Mesothelial cell of epicardium (in vitro differentiated cells): ENCODE data around the gene DNAJC30. TPM values are rescaled to one million over a fixed set of nuclear protein-coding genes. Genes with fewer than 3 reads are reported as not detected.

Source experiments
- DNase-seq, 2 experiments: peaks; one replicate each; pipeline ENCODE4 v3.0.0; 2021; ENCODE audit warnings: low spot score in 2 of 2; ENCODE audit not compliant: unreplicated experiment in 2 of 2
- H3K27ac Mint-ChIP-seq: 2 replicates; pipeline ENCODE4 v1.8.0; 2021; ENCODE audit warnings: mixed read lengths
- H3K27me3 Mint-ChIP-seq: 2 replicates; pipeline ENCODE4 v1.8.0; 2021; ENCODE audit warnings: low read depth, mixed read lengths
- H3K36me3 Mint-ChIP-seq: 2 replicates; pipeline ENCODE4 v1.8.0; 2021; ENCODE audit warnings: mixed read lengths
- H3K4me1 Mint-ChIP-seq: 2 replicates; pipeline ENCODE4 v1.8.0; 2021; ENCODE audit warnings: mixed read lengths
- H3K4me3 Mint-ChIP-seq: 2 replicates; pipeline ENCODE4 v1.8.0; 2021; ENCODE audit warnings: mild to moderate bottlenecking, moderate library complexity, mixed read lengths
- H3K9me3 Mint-ChIP-seq: 2 replicates; pipeline ENCODE4 v1.8.0; 2021; ENCODE audit warnings: mixed read lengths
- total RNA-seq: library from RNA; stranded (reverse); gene quantifications from 3 replicates; pipeline ENCODE4 v1.2.1, GENCODE V29; 2021
- TF ChIP-seq, protein P1 (sequence below): fragments of 200-600 bp; sonication (generic); IDR thresholded peaks from one replicate; pipeline ENCODE4 v1.5.0; 2021; ENCODE audit warnings: antibody characterized with exemption; ENCODE audit not compliant: unreplicated experiment

DNAJC30 gene
- total RNA-seq, 1 donor from 2014 or later: 13.1 TPM

DNA sequence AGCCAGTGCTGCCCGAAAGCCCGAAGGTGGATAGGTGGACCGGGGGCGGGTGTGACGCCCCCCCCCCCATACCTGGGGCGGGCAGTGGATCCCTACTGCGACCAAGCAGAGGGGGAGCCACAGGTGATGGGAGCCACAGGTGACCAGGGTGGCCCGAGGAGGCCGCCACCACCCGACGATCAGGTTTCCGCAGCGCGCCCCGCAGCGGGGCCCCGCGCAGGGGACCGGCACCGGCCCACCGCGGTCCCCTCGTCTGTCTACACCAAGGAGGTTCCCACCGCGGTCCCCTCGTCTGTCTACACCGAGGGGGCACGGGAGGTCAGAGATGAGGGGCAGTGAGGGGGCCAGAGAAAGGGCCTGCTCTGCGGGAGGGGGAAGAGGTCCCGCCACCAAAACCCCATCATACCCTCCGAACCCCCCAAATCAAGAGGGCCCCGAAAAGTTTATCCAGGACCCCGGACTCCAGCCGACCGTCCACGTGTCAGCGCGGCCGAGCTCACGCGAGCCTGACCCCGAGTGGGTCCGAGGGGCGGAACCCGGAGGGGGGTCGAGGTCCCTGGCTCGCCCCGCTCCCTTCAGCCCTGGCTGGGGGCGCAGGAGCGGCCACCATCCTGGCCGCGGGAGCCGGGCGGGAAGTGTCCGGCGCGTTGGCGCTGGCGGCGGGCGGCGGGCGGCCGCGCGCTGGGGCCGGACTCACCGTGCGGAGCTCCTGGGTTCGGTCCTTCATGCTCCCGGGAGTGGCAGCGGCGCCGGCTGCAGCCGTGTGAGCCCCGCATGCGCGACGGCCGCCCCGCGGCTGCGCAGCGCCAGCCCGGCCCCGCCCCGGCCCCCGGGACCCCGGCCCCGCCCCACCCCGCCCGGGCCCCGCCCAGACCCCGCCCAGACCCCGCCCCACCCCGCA lies 35.9 kb upstream of the DNAJC30 start, which contains the start of gene STX1A:
TSS of gene STX1A (minus strand) at position 765 of the 901 bp plus-strand sequence. CDS start at position 727, 38 bp downstream.
- no peaks in the 10 kb centered on the region for H3K36me3 Mint-ChIP-seq
- H3K9me3 Mint-ChIP-seq: no peaks in the 10 kb centered on the region
- H3K4me1 Mint-ChIP-seq: peaks cover 23% of the 10 kb centered on the region
- peak; percentile 56 to 77 for DNase-seq
- H3K27me3 Mint-ChIP-seq: peaks cover 4% of the 10 kb centered on the region
- peak within 1 kb of the TSS; percentile 72 for H3K4me3 Mint-ChIP-seq
- H3K27ac Mint-ChIP-seq: no peak within 1 kb of the TSS
- TF ChIP-seq, protein P1, sequence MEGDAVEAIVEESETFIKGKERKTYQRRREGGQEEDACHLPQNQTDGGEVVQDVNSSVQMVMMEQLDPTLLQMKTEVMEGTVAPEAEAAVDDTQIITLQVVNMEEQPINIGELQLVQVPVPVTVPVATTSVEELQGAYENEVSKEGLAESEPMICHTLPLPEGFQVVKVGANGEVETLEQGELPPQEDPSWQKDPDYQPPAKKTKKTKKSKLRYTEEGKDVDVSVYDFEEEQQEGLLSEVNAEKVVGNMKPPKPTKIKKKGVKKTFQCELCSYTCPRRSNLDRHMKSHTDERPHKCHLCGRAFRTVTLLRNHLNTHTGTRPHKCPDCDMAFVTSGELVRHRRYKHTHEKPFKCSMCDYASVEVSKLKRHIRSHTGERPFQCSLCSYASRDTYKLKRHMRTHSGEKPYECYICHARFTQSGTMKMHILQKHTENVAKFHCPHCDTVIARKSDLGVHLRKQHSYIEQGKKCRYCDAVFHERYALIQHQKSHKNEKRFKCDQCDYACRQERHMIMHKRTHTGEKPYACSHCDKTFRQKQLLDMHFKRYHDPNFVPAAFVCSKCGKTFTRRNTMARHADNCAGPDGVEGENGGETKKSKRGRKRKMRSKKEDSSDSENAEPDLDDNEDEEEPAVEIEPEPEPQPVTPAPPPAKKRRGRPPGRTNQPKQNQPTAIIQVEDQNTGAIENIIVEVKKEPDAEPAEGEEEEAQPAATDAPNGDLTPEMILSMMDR: no peak

DNA sequence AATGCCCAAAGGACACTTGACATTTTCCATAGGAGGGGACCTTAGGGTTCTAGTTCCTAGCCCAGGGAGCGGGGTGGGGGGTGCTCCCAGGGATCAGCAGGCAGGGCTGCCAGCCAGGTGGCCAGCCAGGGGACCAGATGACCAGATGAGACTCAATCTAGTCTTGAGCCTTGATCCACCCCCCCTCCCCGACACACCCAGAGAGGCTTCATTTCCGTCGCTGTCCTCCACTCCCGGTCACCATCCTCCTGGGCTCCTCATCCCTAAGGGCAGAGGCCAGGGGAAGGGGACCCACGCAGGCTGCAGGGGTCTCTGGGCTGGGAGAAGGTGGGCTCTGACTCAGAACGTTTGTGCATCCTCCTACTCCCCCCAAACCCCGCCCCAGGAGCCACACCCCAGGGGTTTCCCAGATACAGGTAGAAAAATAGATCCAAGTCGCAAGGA lies 35.2 kb upstream of the DNAJC30 start:
- Mint-ChIP-seq H3K27ac (no peak overlapping the region), H3K27me3 (peaks cover 4% of the 10 kb centered on the region), H3K4me3 (peak overlapping the region; percentile 65), H3K36me3 (no peaks in the 10 kb centered on the region), H3K4me1 (peaks cover 23% of the 10 kb centered on the region), H3K9me3 (no peaks in the 10 kb centered on the region)
- DNase-seq: no peak
- TF ChIP-seq, protein P1: no peak

DNA sequence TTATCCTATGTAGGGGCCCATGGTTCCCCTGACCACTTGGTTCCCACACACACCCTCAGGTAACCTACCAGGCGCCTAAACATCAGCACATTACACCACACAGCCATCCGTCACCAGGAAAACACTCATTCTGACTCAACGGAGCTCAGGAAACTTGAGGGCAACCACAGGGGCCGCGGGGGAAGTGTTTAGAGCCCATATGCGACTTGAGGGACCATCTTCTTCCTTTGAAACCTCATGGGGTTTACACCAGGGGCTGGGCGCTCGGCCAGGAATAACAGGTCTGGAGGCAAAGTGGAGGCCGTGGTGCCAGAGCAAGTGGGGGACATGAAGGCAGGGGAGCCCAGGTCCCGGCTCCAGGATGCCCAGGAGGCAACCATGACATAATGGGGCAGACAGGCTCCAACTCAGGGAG lies 34.7 kb upstream of the DNAJC30 start:
- DNase-seq: no peak
- peaks cover 23% of the 10 kb centered on the region for H3K4me1 Mint-ChIP-seq
- no peaks in the 10 kb centered on the region for H3K9me3 Mint-ChIP-seq
- TF ChIP-seq, protein P1: no peak
- peaks cover 4% of the 10 kb centered on the region for H3K27me3 Mint-ChIP-seq
- H3K4me3 Mint-ChIP-seq: peak overlapping the region; percentile 65
- no peak overlapping the region for H3K27ac Mint-ChIP-seq
- H3K36me3 Mint-ChIP-seq: peaks cover 3% of the 10 kb centered on the region

DNA sequence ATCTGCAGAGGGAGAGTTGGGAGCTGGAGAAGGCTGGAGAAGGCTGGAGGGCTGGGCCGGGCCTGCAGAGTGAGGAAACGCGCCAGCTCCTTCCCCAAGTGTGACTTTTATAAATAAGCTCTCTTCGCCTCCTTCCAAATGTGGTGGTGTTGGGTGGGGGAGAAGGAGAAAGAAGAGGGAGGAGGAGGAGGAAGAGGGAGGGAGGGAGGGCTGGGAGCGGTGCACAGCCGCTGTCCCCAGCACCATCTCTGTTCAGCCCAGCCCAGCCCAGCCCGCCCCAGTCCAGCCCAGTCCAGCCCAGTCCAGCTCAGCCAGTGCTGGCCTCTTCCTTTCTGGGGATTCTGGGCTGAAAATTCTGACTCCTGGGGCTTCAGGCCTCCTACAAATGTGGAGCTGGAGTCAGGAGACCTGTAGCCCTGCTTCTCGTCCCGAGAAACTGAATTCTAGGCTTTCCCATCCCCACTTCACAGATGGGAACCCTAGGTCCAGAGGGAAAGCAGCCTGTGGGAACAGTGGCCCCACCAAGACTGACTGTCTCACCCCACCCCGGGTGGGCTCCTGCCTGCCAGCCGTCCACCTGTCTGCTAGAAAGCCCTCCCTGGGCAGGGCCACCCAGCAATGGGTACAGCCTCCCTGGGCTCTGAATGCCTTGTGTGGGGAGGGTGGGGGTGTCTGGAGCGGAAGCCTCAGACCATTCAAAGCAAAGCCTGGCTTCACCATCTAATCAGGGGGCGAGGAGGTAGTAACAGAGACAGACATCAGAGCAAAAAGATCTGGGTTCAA lies 34.0 kb upstream of the DNAJC30 start:
- TF ChIP-seq, protein P1: no peak
- peak overlapping the region; percentile 65 for H3K4me3 Mint-ChIP-seq
- no peak for DNase-seq
- no peaks in the 10 kb centered on the region for H3K9me3 Mint-ChIP-seq
- no peak overlapping the region for H3K27ac Mint-ChIP-seq
- peaks cover 23% of the 10 kb centered on the region for H3K4me1 Mint-ChIP-seq
- H3K36me3 Mint-ChIP-seq: peaks cover 4% of the 10 kb centered on the region
- peaks cover 4% of the 10 kb centered on the region for H3K27me3 Mint-ChIP-seq

DNA sequence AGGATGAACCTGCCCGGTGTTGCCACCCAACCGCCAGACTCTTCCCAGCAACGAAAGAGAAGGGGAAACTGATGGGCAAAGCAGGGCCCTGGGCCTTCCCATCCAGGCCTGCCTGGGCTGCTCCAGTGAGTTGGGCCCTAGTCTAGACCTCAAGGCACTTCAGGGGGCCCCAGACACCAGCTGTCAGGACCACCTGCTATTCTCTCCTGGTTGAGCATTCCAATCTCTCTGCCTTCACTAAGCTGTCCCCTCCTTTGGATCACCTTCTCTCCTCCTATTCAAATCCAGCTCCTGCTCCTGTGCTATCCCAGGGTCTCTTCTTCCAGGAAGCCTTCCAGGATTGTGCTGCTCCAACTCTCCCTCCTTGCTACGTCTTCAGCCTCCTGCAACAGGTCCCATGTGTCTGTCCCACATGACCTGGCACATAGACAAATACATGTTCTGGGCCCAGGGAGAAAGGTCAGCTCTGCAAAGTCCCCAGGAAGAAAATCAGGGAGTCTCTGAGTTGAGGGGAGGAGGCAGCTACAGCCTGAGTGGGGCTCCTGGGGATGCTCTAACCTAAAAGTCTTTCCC lies 33.2 kb upstream of the DNAJC30 start:
- peaks cover 26% of the 10 kb centered on the region for H3K4me1 Mint-ChIP-seq
- H3K4me3 Mint-ChIP-seq: no peak overlapping the region

More for the DNA sequence above, 33.2 kb upstream of the DNAJC30 start:
- TF ChIP-seq, protein P1: no peak
- Mint-ChIP-seq H3K27me3 (peaks cover 4% of the 10 kb centered on the region), H3K27ac (peak overlapping the region; percentile 62), H3K9me3 (no peaks in the 10 kb centered on the region), H3K36me3 (peaks cover 4% of the 10 kb centered on the region)
- DNase-seq: no peak
